Adrenal gland (tissue), 12 donors: ENCODE results near the gene PAQR6. TPM values are rescaled to one million over a fixed set of nuclear protein-coding genes. Genes with fewer than 3 reads are reported as not detected.

Source experiments
- DNase-seq, 7 donors: peaks; one replicate each; pipeline ENCODE4 v3.0.0-alpha.2; 2019 to 2020
- H3K27ac ChIP-seq, 5 donors: fragments of 200-600 bp; sonication (generic) in 4 of 5; 1 replicate in 3 of 5; 2 replicates in 2 of 5; pipeline versions ENCODE4 v1.5.1 to v1.8.0; 2016 to 2020; ENCODE audit warnings: mild to moderate bottlenecking in 1 of 5
- H3K27me3 ChIP-seq: fragments of 200-600 bp; 2 replicates; pipeline ENCODE4 v1.8.0; 2021
- H3K36me3 ChIP-seq, 2 donors: fragments of 200-600 bp; replicated peaks in 1 of 2; 1 replicate in 1 of 2; 2 replicates in 1 of 2; pipeline versions ENCODE4 v1.5.1 to v1.8.0; 2018 to 2022
- H3K4me1 ChIP-seq, 2 donors: fragments of 200-600 bp; replicated peaks in 1 of 2; 1 replicate in 1 of 2; 2 replicates in 1 of 2; pipeline versions ENCODE4 v1.5.1 to v1.8.0; 2018 to 2021
- H3K4me3 ChIP-seq, 4 donors: fragments of 200-600 bp; sonication (generic) in 3 of 4; one replicate each; pipeline ENCODE4 v1.5.1; 2016 to 2018
- H3K9me3 ChIP-seq, 3 donors: fragments of 200-600 bp; sonication (generic) in 1 of 3; replicated peaks in 1 of 3; 1 replicate in 2 of 3; 2 replicates in 1 of 3; pipeline versions ENCODE4 v1.5.1 to v1.8.0; 2016 to 2021
- CTCF ChIP-seq, 6 experiments: fragments of 450-650 bp in 4 of 6; fragments of 200-600 bp in 2 of 6; sonication (generic) in 1 of 6; IDR thresholded peaks; 1 replicate in 5 of 6; 2 replicates in 1 of 6; pipeline versions ENCODE4 v1.5.1 to v1.8.0; 2016 to 2021; ENCODE audit warnings: antibody characterized with exemption in 6 of 6, mild to moderate bottlenecking in 2 of 6, moderate library complexity in 1 of 6
- POLR2A ChIP-seq, 2 donors: fragments of 450-650 bp; IDR thresholded peaks; one replicate each; pipeline ENCODE4 v1.6.1; 2017; ENCODE audit warnings: antibody characterized with exemption in 2 of 2, mild to moderate bottlenecking in 2 of 2, moderate library complexity in 1 of 2
- WGBS, 4 donors: extraction: QIAGEN DNeasy Blood & Tissue Kit in 2 of 4; methylation state at CpG; one replicate each; pipeline versions ENCODE4 v1.1.5 to v1.1.7; 2013 to 2017; 5-methylcytosine and 5-hydroxymethylcytosine counted together
- intact Hi-C, 2 donors: fragments of 100-400 bp; cut with DNase I; formaldehyde crosslinking; loops; one replicate each; pipeline versions ENCODE4 v1.14.1 to v1.15.0; 2022 to 2023
- polyA plus RNA-seq, 3 donors: library from polyadenylated mRNA; stranded (reverse); fragments of 200-250 nt in 2 of 3; fragments of 350-450 nt in 1 of 3; fragmentation: Illumina TruSeq in 1 of 3; extraction: RNeasy Lipid Tissue Mini Kit (QIAGEN cat#74804) in 1 of 3; gene quantifications; one replicate each; pipeline ENCODE4 v1.2.3, GENCODE V29; 2013 to 2014
- total RNA-seq, 9 donors: library from RNA; depleted of rRNA in 4 of 9; stranded (reverse); fragments of >200 nt in 4 of 9; fragments of 120-200 nt in 1 of 9; fragmentation: NEBNext Ultra II Directional in 1 of 9; extraction: Animal tissue kit (Norgen Biotek cat#: 25700) in 1 of 9; gene quantifications; one replicate each; pipeline versions ENCODE4 v1.1.0 to v1.2.4, GENCODE V29; 2013 to 2023
- donor health status: healthy with polysubstance abuse.
- donor health status: Bipolar disorder and iron deficiency.
- donor health status: DM: yes; HTN: yes; CAD: no.
- donor health status: DM: no; HTN: no; CAD: no.
- donor health status: DM: no; HTN: no; CAD: no.
- donor health status: DM: yes; HTN: yes; CAD: no.

PAQR6 gene
- total and polyA plus RNA-seq, 12 donors: 0.53 to 13.8 (median 1.3) TPM; not detected in 2

- Histone ChIP-seq H3K27ac (peak overlapping the region; percentile 88 to 97 (median 93)), H3K4me3 (peak overlapping the region in 3 of 4 donors; percentile 40 to 82 (median 67)), H3K4me1 (peaks cover 27% of the 10 kb centered on the region in 2 donors), H3K36me3 (peaks cover 0 to 17% of the 10 kb centered on the region in 2 donors), H3K27me3 (no peaks in the 10 kb centered on the region), H3K9me3 (no peaks in the 10 kb centered on the region)
- TF ChIP-seq CTCF (IDR thresholded peaks at IDR 0.05): no peak
- 11 to 19% (median 16%) methylated on average over 10 to 11 of the region's 11 CpGs for WGBS, 4 donors
- no peak for DNase-seq
- intact Hi-C loops: no loop called here
Observed at GRCh38 chr1:156213644-156213966, 34.3 kb downstream of the PAQR6 start.

GRCh38 chr1:156212833-156213643 lies 34.8 kb downstream of the PAQR6 start, which contains the start of gene PMF1:
PMF1 (plus strand) TSS chr1:156213007; CDS start chr1:156213016, 9 bp downstream.
- WGBS, 4 donors: 0 to 1% (median 0%) methylated on average over 11 to 61 of the region's 61 CpGs

GRCh38 chr1:156212130-156212529 lies 35.7 kb downstream of the PAQR6 start:
- Histone ChIP-seq H3K4me1 (peaks cover 12 to 13% of the 10 kb centered on the region in 2 donors), H3K27me3 (no peaks in the 10 kb centered on the region), H3K4me3 (peak overlapping the region in 1 of 4 donors; percentile 67), H3K27ac (peak overlapping the region in 3 of 5 donors; percentile 89 to 97 (median 97)), H3K9me3 (no peaks in the 10 kb centered on the region), H3K36me3 (peaks cover 0 to 26% of the 10 kb centered on the region in 2 donors)
- intact Hi-C loops: no loop called here
- DNase-seq: no peak
- WGBS, 4 donors: 85 to 87% (median 86%) methylated on average over 9 of the region's 9 CpGs
- TF ChIP-seq CTCF (IDR thresholded peaks at IDR 0.05) (no peak), POLR2A (IDR thresholded peaks at IDR 0.05) (no peak)

More at GRCh38 chr1:156212833-156213643, 34.8 kb downstream of the PAQR6 start, which contains the start of gene PMF1:
- peaks cover 21% of the 10 kb centered on the region in 2 donors for H3K4me1 ChIP-seq
- H3K27ac ChIP-seq: peak within 1 kb of the TSS; percentile 88 to 97 (median 93)
- H3K9me3 ChIP-seq: no peaks in the 10 kb centered on the region
- peaks cover 0 to 22% of the 10 kb centered on the region in 2 donors for H3K36me3 ChIP-seq
- no peaks in the 10 kb centered on the region for H3K27me3 ChIP-seq
- peak within 1 kb of the TSS; percentile 40 to 82 (median 62) for H3K4me3 ChIP-seq
- peak; percentile 97 to 99 (median 98) for DNase-seq
- intact Hi-C loops: no loop called here
- peak; percentile 43 to 70 for TF ChIP-seq POLR2A (IDR thresholded peaks at IDR 0.05)
- peak in 2 of 6 experiments; percentile 9 to 35 for TF ChIP-seq CTCF (IDR thresholded peaks at IDR 0.05)

- H3K27me3 ChIP-seq: no peaks in the 10 kb centered on the region
- no peak overlapping the region for H3K4me3 ChIP-seq
- no peak overlapping the region for H3K27ac ChIP-seq
- H3K9me3 ChIP-seq: no peaks in the 10 kb centered on the region
- no peak for TF ChIP-seq POLR2A (IDR thresholded peaks at IDR 0.05)
- no peak for TF ChIP-seq CTCF (IDR thresholded peaks at IDR 0.05)
- intact Hi-C loops: no loop called here
- WGBS, 4 donors: 90 to 100% (median 98%) methylated on average over 2 to 3 of the region's 3 CpGs
- H3K36me3 ChIP-seq: peaks cover 0 to 34% of the 10 kb centered on the region in 2 donors
- DNase-seq: no peak
- peaks cover 11 to 13% of the 10 kb centered on the region in 2 donors for H3K4me1 ChIP-seq
Observed at GRCh38 chr1:156211243-156211642, 36.6 kb downstream of the PAQR6 start.
